Natural killer cell (primary cell): ENCODE results near the gene FALEC. TPM values are rescaled to one million over a fixed set of nuclear protein-coding genes. Genes with fewer than 3 reads are reported as not detected.
"Not testable (repeated sequence)": the region's sequence is repeated elsewhere in the genome, so short reads cannot be mapped to it uniquely, and the experiment has no call there.

ENCODE experiments used
- ATAC-seq, 3 donors: fragments of 150-1000 bp in 2 of 3; fragments of 200-7000 bp in 1 of 3; cut with Tn5 transposase; 1 replicate in 1 of 3; 2 replicates in 2 of 3; pipeline ENCODE4 v1.10.0; 2021; ENCODE audit warnings: mild to moderate bottlenecking in 2 of 3, moderate library complexity in 2 of 3
- DNase-seq, 2 donors: peaks; one replicate each; pipeline versions ENCODE4 v3.0.0 to v3.0.0-alpha.2; 2013 to 2021; ENCODE audit warnings: mixed read lengths in 1 of 2
- H3K27ac ChIP-seq: one replicate; pipeline ENCODE4 v1.5.1; 2013; ENCODE audit warnings: mild to moderate bottlenecking, low read length
- H3K27me3 ChIP-seq: one replicate; pipeline ENCODE4 v1.6.1; 2013; ENCODE audit warnings: low read length; ENCODE audit not compliant: control insufficient read depth, insufficient read depth
- H3K36me3 ChIP-seq: one replicate; pipeline ENCODE4 v1.6.1; 2013; ENCODE audit warnings: low read length; ENCODE audit not compliant: control insufficient read depth, insufficient read depth
- H3K4me1 ChIP-seq: one replicate; pipeline ENCODE4 v1.6.1; 2013; ENCODE audit warnings: low read length; ENCODE audit not compliant: control insufficient read depth, insufficient read depth
- H3K4me3 ChIP-seq: one replicate; pipeline ENCODE4 v1.5.1; 2013; ENCODE audit warnings: low read length
- H3K9me3 ChIP-seq: one replicate; pipeline ENCODE4 v1.6.1; 2013; ENCODE audit warnings: low read length; ENCODE audit not compliant: control insufficient read depth, insufficient read depth
- H3K27ac Mint-ChIP-seq, 2 donors: one replicate each; pipeline ENCODE4 v1.8.0; 2022; ENCODE audit warnings: mild to moderate bottlenecking in 2 of 2, mixed read lengths in 2 of 2, moderate library complexity in 1 of 2
- H3K27me3 Mint-ChIP-seq, 2 donors: one replicate each; pipeline ENCODE4 v1.8.0; 2022; ENCODE audit warnings: low read depth in 2 of 2, mixed read lengths in 2 of 2
- H3K36me3 Mint-ChIP-seq: one replicate; pipeline ENCODE4 v1.8.0; 2022; ENCODE audit warnings: mixed read lengths
- H3K4me1 Mint-ChIP-seq, 2 donors: one replicate each; pipeline ENCODE4 v1.8.0; 2022; ENCODE audit warnings: mixed read lengths in 2 of 2
- H3K4me3 Mint-ChIP-seq: one replicate; pipeline ENCODE4 v1.8.0; 2022; ENCODE audit warnings: mild to moderate bottlenecking, moderate library complexity, mixed read lengths
- H3K9me3 Mint-ChIP-seq, 2 donors: one replicate each; pipeline ENCODE4 v1.8.0; 2022; ENCODE audit warnings: mixed read lengths in 2 of 2
- CTCF ChIP-seq: fragments of 200-600 bp; IDR thresholded peaks from one replicate; pipeline ENCODE4 v1.8.0; 2022; ENCODE audit warnings: antibody characterized with exemption
- WGBS: methylation state at CpG from one replicate; pipeline ENCODE4 v1.1.7; 2013; ENCODE audit warnings: missing lambda C conversion rate; ENCODE audit not compliant: insufficient coverage; 5-methylcytosine and 5-hydroxymethylcytosine counted together
- intact Hi-C: fragments of 100-400 bp; cut with micrococcal nuclease; formaldehyde crosslinking; loops from one replicate; pipeline ENCODE4 v1.14.2; 2022
- total RNA-seq, 4 donors: library from RNA; stranded (reverse); fragments of 120-200 nt in 1 of 4; gene quantifications; one replicate each; pipeline versions ENCODE4 v1.2.3 to v1.2.4, GENCODE V29; 2013 to 2022

FALEC gene
- total RNA-seq, 3 donors from 2014 or later (not counting 1 experiment from before 2014, with no cell fraction given), result not detected

GRCh38 chr1:150579945-150580642 is 64.5 kb downstream of the FALEC start:
- H3K27ac ChIP-seq, result peak overlapping the region; percentile 100
- Mint-ChIP-seq H3K4me1 (peaks cover 48 to 50% of the 10 kb centered on the region in 2 donors), H3K4me3 (peak overlapping the region; percentile 80), H3K27me3 (no peaks in the 10 kb centered on the region), H3K27ac (peak overlapping the region; percentile 96 to 99), H3K36me3 (peaks cover 33% of the 10 kb centered on the region), H3K9me3 (no peaks in the 10 kb centered on the region)
- intact Hi-C loops, result loop anchor here (1.0 to 2.0 kb wide), 3 partner anchors 17 to 49 kb away; partner anchors contain the start of gene ENSA
- 80% methylated on average over 14 of the region's 15 CpGs for WGBS
- DNase-seq (no peak), ATAC-seq (no peak)
- peaks cover 12% of the 10 kb centered on the region for H3K4me1 ChIP-seq
- no peak for TF ChIP-seq CTCF
- H3K36me3 ChIP-seq, result peaks cover 36% of the 10 kb centered on the region
- no peaks in the 10 kb centered on the region for H3K9me3 ChIP-seq
- H3K27me3 ChIP-seq, result no peaks in the 10 kb centered on the region
- H3K4me3 ChIP-seq, result peak overlapping the region; percentile 64

DNA sequence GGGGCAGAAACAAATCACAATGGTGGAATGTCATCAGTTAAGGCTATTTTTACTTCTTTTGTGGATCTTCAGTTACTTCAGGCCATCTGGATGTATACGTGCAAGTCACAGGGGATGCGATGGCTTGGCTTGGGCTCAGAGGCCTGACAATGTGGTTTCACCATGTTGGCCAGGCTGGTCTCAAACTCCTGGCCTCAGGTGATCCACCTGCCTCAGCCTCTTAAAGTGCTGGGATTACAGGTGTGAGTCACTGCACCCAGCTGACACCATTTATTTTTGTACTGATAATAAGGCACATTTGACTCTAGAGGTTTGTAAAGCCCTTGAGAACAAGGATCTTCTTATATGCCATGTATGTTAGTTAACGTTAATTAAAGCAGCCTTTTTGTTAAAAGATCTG is 65.4 kb downstream of the FALEC start:
- H3K36me3 Mint-ChIP-seq, result peaks cover 25% of the 10 kb centered on the region

GRCh38 chr1:150581437-150581836 is 65.9 kb downstream of the FALEC start:
- H3K36me3 ChIP-seq, result peaks cover 23% of the 10 kb centered on the region
- H3K36me3 Mint-ChIP-seq, result peaks cover 21% of the 10 kb centered on the region
- H3K4me3 ChIP-seq, H3K4me1 ChIP-seq, H3K9me3 Mint-ChIP-seq, H3K27ac ChIP-seq, H3K9me3 ChIP-seq, H3K27me3 Mint-ChIP-seq, H3K27me3 ChIP-seq, intact Hi-C loops, ATAC-seq, H3K4me3 Mint-ChIP-seq, DNase-seq: not testable (repeated sequence)
- peak overlapping the region in 1 of 2 donors; percentile 96 for H3K27ac Mint-ChIP-seq
- WGBS, result 98% methylated on average over 7 of the region's 7 CpGs
- H3K4me1 Mint-ChIP-seq, result peaks cover 35 to 37% of the 10 kb centered on the region in 2 donors

More for the DNA sequence above, 65.4 kb downstream of the FALEC start:
- H3K9me3 ChIP-seq, ATAC-seq, H3K4me3 Mint-ChIP-seq, H3K9me3 Mint-ChIP-seq, H3K4me1 ChIP-seq, intact Hi-C loops, H3K27ac ChIP-seq, H3K27me3 Mint-ChIP-seq, H3K27me3 ChIP-seq, H3K4me3 ChIP-seq, DNase-seq: not testable (repeated sequence)
- H3K36me3 ChIP-seq, result peaks cover 28% of the 10 kb centered on the region
- Mint-ChIP-seq H3K27ac (peak overlapping the region; percentile 96 to 99), H3K4me1 (peaks cover 40 to 41% of the 10 kb centered on the region in 2 donors)
- WGBS, result 98% methylated on average over 3 of the region's 3 CpGs

GRCh38 chr1:150581962-150582361 is 66.4 kb downstream of the FALEC start:
- Mint-ChIP-seq H3K4me1 (peaks cover 30 to 31% of the 10 kb centered on the region in 2 donors), H3K36me3 (peaks cover 16% of the 10 kb centered on the region), H3K27ac (peak overlapping the region in 1 of 2 donors; percentile 4)
- ATAC-seq, H3K27me3 Mint-ChIP-seq, H3K4me3 Mint-ChIP-seq, H3K4me1 ChIP-seq, H3K4me3 ChIP-seq, H3K27me3 ChIP-seq, DNase-seq, H3K9me3 ChIP-seq, intact Hi-C loops, H3K27ac ChIP-seq, H3K9me3 Mint-ChIP-seq: not testable (repeated sequence)
- H3K36me3 ChIP-seq, result peaks cover 18% of the 10 kb centered on the region
- WGBS, result 98% methylated on average over 14 of the region's 14 CpGs

GRCh38 chr1:150582371-150582770 is 66.8 kb downstream of the FALEC start:
- Histone ChIP-seq H3K27ac (no peak overlapping the region), H3K36me3 (peaks cover 14% of the 10 kb centered on the region), H3K9me3 (no peaks in the 10 kb centered on the region), H3K27me3 (no peaks in the 10 kb centered on the region), H3K4me3 (no peak overlapping the region), H3K4me1 (peaks cover 9% of the 10 kb centered on the region)
- Mint-ChIP-seq H3K27ac (peak overlapping the region in 1 of 2 donors; percentile 4), H3K4me3 (no peak overlapping the region), H3K4me1 (peaks cover 26 to 27% of the 10 kb centered on the region in 2 donors), H3K36me3 (peaks cover 12% of the 10 kb centered on the region), H3K9me3 (no peaks in the 10 kb centered on the region), H3K27me3 (no peaks in the 10 kb centered on the region)
- ATAC-seq (no peak), DNase-seq (no peak)
- TF ChIP-seq CTCF, result no peak
- 97% methylated on average over 2 of the region's 2 CpGs for WGBS
- intact Hi-C loops, result no loop called here
